ENCODE measurements around the gene LMF2. TPM values are rescaled to one million over a fixed set of nuclear protein-coding genes. Genes with fewer than 3 reads are reported as not detected.

The LMF2 gene
- total RNA-seq, 1 donor from 2014 or later, result 93.2 TPM

GRCh38 chr22:50529897-50530579 lies 22.5 kb upstream of the LMF2 start, which contains the start of gene TYMP:
TSS of gene TYMP (minus strand) at chr22:50530012. CDS start at chr22:50529709, 303 bp downstream.
- Histone ChIP-seq H3K27me3 (ENCODE audit: insufficient read depth, low read length) (peaks cover 30% of the 10 kb centered on the region), H4K20me1 (ENCODE audit: insufficient read depth, low read length) (peaks cover 17% of the 10 kb centered on the region), H3K27ac (ENCODE audit: low read depth, low read length) (no peak within 1 kb of the TSS), H3K9me3 (ENCODE audit: insufficient read depth, low read depth, low read length) (no peaks in the 10 kb centered on the region), H3K36me3 (ENCODE audit: insufficient read depth, low read length) (no peaks in the 10 kb centered on the region), H3K9ac (ENCODE audit: low read length) (no peak within 1 kb of the TSS), H2AFZ (ENCODE audit: low read depth, low read length) (no peak within 1 kb of the TSS), H3K4me3 (ENCODE audit: insufficient read depth, low read depth, low read length) (peak within 1 kb of the TSS; percentile 23), H3K4me2 (ENCODE audit: low read length) (peak within 1 kb of the TSS; percentile 70), H3K79me2 (ENCODE audit: insufficient read depth, low read length) (peaks cover 9% of the 10 kb centered on the region), H3K4me1 (ENCODE audit: insufficient read depth, low read length) (peaks cover 18% of the 10 kb centered on the region)
- Mint-ChIP-seq H3K9me3 (ENCODE audit: unreplicated experiment) (peaks cover 7% of the 10 kb centered on the region), H3K36me3 (ENCODE audit: low read depth, unreplicated experiment) (peaks cover 2% of the 10 kb centered on the region), H3K4me1 (ENCODE audit: low read depth, unreplicated experiment) (no peaks in the 10 kb centered on the region), H3K4me3 (ENCODE audit: unreplicated experiment) (no peak within 1 kb of the TSS), H3K27me3 (ENCODE audit: low read depth, unreplicated experiment) (peaks cover 9% of the 10 kb centered on the region), H3K27ac (ENCODE audit: unreplicated experiment) (peak within 1 kb of the TSS; percentile 26)
- FAIRE-seq (no peak), DNase-seq (ENCODE audit: low read depth) (peak; percentile 55)
- peak; percentile 50 for TF ChIP-seq EZH2 (IDR thresholded peaks at IDR 0.05; ENCODE audit: insufficient read depth, low read length)
- TF ChIP-seq CTCF (IDR thresholded peaks at IDR 0.05; ENCODE audit: insufficient read depth, low read depth, low read length), result no peak

GRCh38 chr22:50529416-50529896 lies 22.0 kb upstream of the LMF2 start:
- Histone ChIP-seq H2AFZ (ENCODE audit: low read depth, low read length) (no peak overlapping the region), H3K27me3 (ENCODE audit: insufficient read depth, low read length) (peaks cover 30% of the 10 kb centered on the region), H3K79me2 (ENCODE audit: insufficient read depth, low read length) (peaks cover 15% of the 10 kb centered on the region), H3K36me3 (ENCODE audit: insufficient read depth, low read length) (no peaks in the 10 kb centered on the region), H3K4me3 (ENCODE audit: insufficient read depth, low read depth, low read length) (no peak overlapping the region), H3K27ac (ENCODE audit: low read depth, low read length) (no peak overlapping the region), H3K4me1 (ENCODE audit: insufficient read depth, low read length) (peaks cover 24% of the 10 kb centered on the region), H3K9me3 (ENCODE audit: insufficient read depth, low read depth, low read length) (no peaks in the 10 kb centered on the region), H4K20me1 (ENCODE audit: insufficient read depth, low read length) (peaks cover 20% of the 10 kb centered on the region), H3K4me2 (ENCODE audit: low read length) (peak overlapping the region; percentile 70), H3K9ac (ENCODE audit: low read length) (no peak overlapping the region)
- peaks cover 3% of the 10 kb centered on the region for H3K4me1 Mint-ChIP-seq (ENCODE audit: low read depth, unreplicated experiment)
- TF ChIP-seq CTCF (IDR thresholded peaks at IDR 0.05; ENCODE audit: insufficient read depth, low read depth, low read length) (no peak), EZH2 (IDR thresholded peaks at IDR 0.05; ENCODE audit: insufficient read depth, low read length) (peak; percentile 91)
- H3K27me3 Mint-ChIP-seq (ENCODE audit: low read depth, unreplicated experiment), result peaks cover 9% of the 10 kb centered on the region
- no peak for FAIRE-seq
- H3K36me3 Mint-ChIP-seq (ENCODE audit: low read depth, unreplicated experiment), result peaks cover 4% of the 10 kb centered on the region
- DNase-seq (ENCODE audit: low read depth), result no peak
- H3K9me3 Mint-ChIP-seq (ENCODE audit: unreplicated experiment), result peaks cover 7% of the 10 kb centered on the region
- H3K27ac Mint-ChIP-seq (ENCODE audit: unreplicated experiment), result no peak overlapping the region
- no peak overlapping the region for H3K4me3 Mint-ChIP-seq (ENCODE audit: unreplicated experiment)
